Measurements from ENCODE around the gene THADA. TPM values are rescaled to one million over a fixed set of nuclear protein-coding genes. Genes with fewer than 3 reads are reported as not detected.

The THADA gene
- total RNA-seq, 1 experiment from 2014 or later, result 27.5 TPM

GRCh38 chr2:43407935-43408334 is 187.9 kb downstream of the THADA start:
- ATAC-seq (no peak), DNase-seq (ENCODE audit: low spot score) (no peak)
- ChIA-PET CTCF (no interaction called here), POLR2A (no interaction called here)
- Mint-ChIP-seq H3K27me3 (ENCODE audit: low read depth) (no peaks in the 10 kb centered on the region), H3K9me3 (no peaks in the 10 kb centered on the region), H3K27ac (no peak overlapping the region), H3K4me1 (peaks cover 43% of the 10 kb centered on the region), H3K36me3 (no peaks in the 10 kb centered on the region), H3K4me3 (no peak overlapping the region)
- no peak for TF ChIP-seq GRHL2 (CRISPR knock-in tag; IDR thresholded peaks at IDR 0.05; ENCODE audit: insufficient replicate concordance, severe bottlenecking)
- no peak for TF ChIP-seq KAT7 (CRISPR knock-in tag; IDR thresholded peaks at IDR 0.05; ENCODE audit: borderline replicate concordance)
- TF ChIP-seq NFE2L1 (CRISPR knock-in tag; IDR thresholded peaks at IDR 0.05), result no peak
- no peak for TF ChIP-seq JAZF1 (CRISPR knock-in tag; IDR thresholded peaks at IDR 0.05)
- TF ChIP-seq E2F4 (CRISPR knock-in tag; IDR thresholded peaks at IDR 0.05; ENCODE audit: borderline replicate concordance, low read depth), result no peak
- no peak for TF ChIP-seq MLX (CRISPR knock-in tag; IDR thresholded peaks at IDR 0.05)
- no peak for TF ChIP-seq ZNF232 (CRISPR knock-in tag; IDR thresholded peaks at IDR 0.05)
- TF ChIP-seq CREB1 (CRISPR knock-in tag; IDR thresholded peaks at IDR 0.05), result no peak
- no peak for TF ChIP-seq HMGXB4 (CRISPR knock-in tag; IDR thresholded peaks at IDR 0.05)
- TF ChIP-seq ATF3 (CRISPR knock-in tag; conservative IDR thresholded peaks at IDR 0.05), result no peak
- TF ChIP-seq E2F5 (CRISPR knock-in tag; IDR thresholded peaks at IDR 0.05), result no peak
- no peak for TF ChIP-seq ZNF532 (CRISPR knock-in tag; IDR thresholded peaks at IDR 0.05; ENCODE audit: borderline replicate concordance)
- no peak for TF ChIP-seq ATF1 (CRISPR knock-in tag; IDR thresholded peaks at IDR 0.05)
- no peak for TF ChIP-seq NR1H2 (CRISPR knock-in tag; IDR thresholded peaks at IDR 0.05)
- TF ChIP-seq CTCF (IDR thresholded peaks at IDR 0.05), result no peak
